ENCODE data around the gene XRCC3.
A peak's percentile ranks its signal among the peaks of the same experiment; 100 is the strongest.

The XRCC3 gene

DNA sequence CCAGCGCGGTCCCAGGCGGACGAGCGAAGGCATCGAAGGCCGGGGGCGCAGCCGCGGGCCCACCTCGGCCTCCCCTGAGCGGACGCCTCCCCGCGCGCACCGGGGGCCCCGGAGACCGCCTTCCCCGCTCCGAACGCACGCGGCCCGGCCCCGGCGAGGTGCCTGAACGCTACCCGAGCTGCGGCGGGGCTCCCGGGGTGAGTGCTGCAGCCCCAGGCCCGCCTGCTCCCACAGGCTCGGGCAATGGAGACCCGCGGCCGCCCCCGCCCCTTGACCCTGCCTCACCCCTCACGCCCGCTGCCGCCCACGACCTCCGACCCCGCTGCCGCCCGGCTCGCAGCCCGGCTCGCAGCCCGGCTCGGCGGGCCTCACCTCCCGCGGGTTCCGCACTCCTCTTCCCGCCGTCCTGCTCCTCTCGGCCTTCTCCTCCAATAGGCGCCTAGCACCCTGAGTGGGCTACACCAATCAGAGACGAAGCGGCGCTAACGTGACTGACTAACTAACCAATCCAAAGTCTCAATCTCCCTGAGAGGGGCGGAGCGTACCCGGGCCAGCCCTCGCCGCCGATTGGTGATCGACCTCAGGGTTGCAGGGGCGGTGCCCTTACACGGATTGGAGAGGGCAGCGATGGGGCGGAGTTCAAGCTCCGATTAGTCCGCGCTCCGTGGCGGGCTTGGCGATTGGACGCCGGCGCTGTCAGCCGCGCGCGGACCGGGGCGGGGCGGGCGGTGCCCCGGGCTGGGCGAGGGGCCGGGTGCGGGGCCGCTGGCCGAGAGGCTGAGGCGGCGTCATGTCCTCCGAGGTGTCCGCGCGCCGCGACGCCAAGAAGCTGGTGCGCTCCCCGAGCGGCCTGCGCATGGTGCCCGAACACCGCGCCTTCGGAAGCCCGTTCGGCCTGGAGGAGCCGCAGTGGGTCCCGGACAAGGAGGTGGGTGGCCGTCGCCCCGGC lies at the start of gene XRCC3, which contains the start of gene ZFYVE21:
XRCC3 (minus strand) TSS at position 400 of the 949 bp plus-strand sequence. CDS start 4,364 bp downstream, outside the sequence.
ZFYVE21 (plus strand) TSS at position 759 of the 949 bp plus-strand sequence; CDS start at position 791, 32 bp downstream.
- DNase-seq = peak; percentile 100

DNA sequence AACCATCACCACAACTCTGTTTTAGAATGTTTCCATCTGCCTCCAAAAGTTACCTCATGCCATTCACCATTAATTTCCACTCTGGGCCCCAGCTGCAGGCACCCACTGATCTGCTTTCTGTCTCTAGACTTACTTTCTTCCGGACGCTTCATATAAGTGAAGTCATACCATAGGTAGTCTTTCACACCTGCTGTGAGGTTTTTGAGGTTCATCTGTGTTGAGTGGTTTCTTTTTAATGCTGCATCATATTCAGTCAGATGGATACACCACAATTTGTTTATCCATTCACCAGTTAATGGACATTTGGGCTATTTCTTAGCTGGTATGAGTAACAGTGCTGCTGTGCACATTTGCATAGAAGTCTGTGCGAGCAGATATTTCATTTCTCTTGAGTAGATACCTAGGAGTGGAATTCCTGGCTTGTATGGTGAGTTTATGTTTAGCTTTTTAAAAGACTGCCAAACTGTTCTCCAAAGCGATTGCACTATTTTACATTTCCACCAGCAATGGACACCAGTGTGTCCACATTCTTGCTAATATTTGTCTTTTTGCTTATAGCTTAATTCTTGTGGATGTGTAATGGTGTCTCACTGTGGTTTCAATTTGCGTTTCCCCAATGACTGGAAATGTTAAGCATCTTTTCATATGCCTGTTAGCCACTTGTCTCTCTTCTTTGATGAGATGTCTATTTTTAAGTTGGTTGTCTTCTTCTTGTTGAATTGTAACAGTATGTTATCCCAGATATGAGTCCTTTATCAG lies 48.7 kb upstream of the XRCC3 start:
- no peak for DNase-seq

DNA sequence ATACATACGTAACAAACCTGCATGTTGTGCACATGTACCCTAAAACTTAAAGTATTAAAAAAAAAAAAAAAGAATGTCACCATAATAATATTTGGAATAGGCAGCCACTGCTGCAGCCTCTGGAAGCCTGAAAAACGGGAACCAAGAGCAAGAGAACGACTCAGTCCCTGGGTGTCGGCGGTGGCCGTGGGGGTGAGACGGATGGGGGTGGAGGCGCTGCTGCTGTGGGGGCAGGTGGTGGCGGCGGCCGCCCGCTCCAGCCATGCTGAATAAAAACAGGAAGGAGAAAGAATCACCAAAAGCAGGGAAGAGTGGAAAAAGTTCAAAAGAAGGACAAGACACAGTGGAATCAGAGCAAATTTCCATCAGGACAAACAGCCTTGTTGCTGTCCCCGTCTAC lies 47.3 kb upstream of the XRCC3 start:
- DNase-seq = no peak

DNA sequence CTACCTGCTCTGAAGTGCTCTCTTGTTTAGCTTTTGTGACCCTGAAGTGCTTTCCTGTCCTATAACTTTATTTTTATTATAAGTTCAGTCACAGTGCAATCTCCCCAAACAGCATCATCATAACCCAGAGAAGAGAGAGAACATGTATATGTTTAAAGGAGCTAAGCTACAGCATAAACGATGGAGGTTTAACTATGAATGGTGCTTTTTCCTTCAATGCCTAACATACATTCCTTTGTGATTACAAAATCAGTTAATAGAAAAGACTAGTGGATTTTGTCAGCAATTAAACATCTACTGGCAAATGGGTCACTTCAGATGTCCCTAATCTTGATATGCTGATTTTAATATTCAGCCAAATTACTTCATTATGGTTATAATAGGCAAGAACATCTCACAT lies 46.8 kb upstream of the XRCC3 start:
- no peak for DNase-seq

DNA sequence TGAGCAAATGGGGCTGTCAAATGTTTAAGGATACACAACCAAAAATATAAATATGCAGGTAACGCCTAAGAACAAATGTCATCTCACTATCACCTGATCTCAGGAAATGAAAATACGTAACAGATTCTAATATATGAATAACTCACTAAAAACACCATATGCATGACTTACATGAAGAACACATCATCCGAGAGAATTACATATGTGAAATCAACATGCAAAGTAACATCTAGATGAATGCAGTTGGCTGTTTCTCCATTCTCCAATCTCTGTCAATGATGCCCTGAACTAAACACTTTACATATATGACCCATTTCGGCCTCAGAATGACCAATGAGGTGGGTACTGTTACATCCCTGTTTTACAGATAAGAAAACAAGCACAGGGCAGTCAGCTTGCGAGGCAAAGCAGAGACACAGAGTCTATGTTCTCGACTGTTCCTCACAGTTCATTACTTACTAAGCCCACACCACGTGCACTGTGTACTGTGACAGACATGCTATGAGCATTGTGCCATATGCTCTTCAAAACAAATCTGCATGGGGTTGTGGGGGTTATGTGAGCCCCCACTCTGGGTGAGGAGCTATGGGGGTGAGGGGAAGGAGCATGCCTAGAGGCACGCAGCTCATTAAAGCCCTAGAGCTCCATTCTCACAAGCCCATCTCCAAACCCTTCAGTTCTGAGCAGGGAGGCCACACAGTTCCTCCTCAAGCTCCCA lies 43.0 kb upstream of the XRCC3 start:
- no peak for DNase-seq

DNA sequence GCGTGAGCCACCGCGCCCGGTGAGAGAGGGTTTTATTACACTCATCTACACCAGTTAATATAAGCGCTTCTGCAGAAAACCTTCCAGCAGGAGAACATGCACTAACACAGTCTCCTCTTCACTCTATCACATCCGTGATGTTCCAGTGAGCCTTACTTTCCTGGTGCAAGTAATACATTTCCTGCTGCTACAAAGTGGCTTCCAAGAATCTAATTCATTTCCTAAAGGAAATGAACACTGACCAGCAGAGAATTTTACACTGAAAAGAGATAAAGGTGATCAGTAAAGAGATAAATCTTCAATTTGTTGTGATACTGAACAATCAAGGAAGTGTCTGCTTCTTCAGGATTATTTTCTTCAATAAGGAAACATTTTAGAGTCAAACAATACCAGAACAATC lies 39.8 kb upstream of the XRCC3 start:
- no peak for DNase-seq

DNA sequence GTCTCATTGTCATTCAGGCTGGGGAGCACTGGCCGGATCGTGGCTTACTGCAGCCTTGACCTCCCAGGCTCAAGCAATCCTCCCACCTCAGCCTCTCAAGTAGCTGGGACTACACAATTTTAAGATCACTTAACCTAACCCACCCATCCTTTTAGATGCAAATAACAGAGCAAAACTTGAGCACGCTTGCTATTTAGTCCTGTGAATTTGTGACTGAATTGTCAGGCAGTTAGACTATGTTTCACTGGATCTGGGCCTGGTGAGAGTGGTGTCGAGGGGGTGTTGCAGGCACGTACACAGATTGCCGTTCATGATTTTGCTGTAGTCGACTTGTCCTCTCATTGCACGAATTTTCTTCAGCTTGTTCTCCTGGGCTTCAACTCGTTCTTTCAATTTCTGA lies 38.5 kb upstream of the XRCC3 start:
- no peak for DNase-seq

DNA sequence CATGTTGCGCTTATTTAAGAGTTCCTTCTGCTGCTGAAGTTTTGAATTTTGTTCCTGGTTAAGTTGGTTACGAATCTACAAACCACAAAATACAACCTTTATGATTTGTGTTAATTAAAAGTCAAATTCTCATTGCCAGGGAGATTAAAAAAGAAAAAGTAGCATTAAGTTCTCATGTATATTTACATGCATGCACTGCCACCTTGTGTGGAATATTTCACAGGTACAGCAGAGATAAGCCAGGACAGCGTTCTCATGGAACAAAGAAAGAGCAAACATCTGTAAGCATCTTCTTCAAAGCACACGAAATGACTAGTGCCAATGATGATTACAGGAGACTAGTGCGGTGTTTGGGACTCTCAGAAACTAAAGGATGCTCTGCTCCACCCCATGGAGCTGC lies 34.6 kb upstream of the XRCC3 start:
- DNase-seq = no peak

DNA sequence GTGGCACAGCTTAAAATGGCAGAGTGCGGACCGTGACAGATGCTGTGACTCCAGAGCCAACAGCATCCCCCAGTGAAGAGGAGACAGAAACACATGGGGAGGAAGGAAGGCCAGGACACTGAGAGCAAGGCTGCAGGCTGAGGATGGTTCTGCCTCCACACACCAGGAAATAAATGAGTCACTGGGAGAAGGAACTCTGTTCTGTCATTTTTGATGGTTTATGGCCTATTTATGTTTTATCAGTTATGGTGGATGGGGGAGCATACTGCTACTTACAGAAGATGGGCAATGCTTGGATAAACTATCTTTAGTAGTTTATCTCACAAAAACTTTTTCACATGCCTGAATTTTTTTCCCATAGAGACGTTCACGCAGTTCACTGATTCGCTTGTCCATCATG lies 34.2 kb upstream of the XRCC3 start:
- no peak for DNase-seq

DNA sequence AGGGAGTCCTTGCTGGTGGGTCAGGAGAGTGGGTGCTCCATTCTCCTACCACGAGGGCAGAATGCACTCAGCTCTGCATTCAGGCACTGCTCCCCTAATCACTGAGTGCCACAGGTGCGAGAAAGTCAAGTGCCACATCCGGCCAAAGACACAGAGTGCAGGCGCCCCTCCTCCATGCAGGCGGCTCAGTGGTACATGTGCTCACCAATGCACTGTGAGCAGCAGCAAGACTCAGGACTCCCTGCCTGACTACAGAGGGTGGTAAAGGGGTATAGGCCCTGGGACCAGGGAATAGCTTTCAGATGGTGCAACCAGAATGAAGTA lies 33.2 kb upstream of the XRCC3 start:
- no peak for DNase-seq

DNA sequence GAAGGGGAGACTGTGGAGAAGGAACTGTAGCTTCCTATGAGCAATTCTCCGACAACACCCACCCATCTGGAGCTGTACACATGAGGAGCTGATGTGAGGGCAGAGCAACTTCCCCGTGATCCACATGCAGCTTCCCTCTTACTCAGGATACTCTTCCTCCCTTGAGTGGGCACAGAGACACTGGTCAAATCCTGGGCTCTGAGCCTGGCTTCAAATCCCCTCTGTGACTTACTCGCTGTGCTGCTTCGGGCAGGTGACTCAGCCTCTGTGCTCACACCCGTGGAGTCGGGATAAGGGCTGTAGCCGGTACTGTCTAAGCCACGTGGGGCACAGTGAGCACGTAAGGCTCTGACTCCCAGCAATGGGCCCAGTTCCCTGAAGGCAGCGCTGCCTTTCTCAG lies 31.4 kb upstream of the XRCC3 start:
- DNase-seq = no peak

DNA sequence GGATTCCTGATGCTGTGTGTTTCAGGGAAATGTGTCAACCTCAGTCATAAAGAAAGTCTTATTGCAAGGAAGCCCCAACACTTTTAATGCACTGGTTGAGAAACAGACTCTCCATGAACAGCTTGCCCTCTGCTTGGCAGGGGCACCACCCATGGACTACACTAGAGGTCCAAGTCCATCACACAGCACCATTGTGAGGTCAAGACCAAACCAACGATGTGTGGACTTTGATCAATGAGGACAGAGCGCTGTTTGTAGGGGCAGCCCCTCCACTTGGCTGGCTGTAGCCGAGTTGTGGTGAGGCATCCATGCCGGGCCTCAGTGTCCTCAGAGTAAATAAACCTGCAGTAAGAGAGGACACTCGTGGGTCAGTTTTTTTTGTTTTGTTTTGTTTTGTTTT lies 30.2 kb upstream of the XRCC3 start:
- no peak for DNase-seq

DNA sequence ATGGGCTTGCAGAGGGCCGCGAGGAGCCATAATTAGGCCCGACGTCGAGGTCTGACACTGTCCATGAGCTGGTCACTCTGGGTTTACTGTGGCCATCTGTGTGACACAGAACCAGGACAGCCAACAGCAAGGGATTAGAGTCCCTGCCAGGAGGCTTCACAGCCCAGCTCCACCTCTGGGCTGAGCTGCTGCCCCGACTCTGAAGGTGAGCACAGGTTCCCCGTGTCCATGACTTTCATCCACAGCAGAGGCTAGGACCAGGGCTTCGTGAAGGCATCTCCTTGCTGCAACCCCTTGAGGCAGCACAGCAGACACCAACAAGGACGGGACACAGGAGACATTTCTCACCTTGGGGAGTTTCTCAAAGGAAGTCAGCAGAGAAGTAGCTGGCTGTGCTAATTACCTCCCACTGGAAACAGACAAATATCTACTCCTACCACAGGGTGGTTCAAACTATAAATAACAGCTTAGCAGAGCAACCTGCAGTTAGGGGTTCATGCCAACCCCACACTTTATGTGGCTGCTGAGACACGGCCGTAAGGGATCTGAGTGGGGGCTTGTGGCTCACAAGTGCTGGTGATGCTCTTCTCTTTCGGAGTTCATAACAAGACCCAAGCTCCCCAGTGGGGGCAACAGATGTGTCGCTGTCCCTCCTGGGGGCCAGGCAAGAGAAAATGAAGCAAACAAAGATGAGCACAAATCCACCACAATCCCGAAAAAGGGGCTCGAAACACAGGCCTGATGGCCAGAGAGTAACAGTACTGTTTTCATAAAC lies 29.6 kb upstream of the XRCC3 start:
- DNase-seq = no peak

DNA sequence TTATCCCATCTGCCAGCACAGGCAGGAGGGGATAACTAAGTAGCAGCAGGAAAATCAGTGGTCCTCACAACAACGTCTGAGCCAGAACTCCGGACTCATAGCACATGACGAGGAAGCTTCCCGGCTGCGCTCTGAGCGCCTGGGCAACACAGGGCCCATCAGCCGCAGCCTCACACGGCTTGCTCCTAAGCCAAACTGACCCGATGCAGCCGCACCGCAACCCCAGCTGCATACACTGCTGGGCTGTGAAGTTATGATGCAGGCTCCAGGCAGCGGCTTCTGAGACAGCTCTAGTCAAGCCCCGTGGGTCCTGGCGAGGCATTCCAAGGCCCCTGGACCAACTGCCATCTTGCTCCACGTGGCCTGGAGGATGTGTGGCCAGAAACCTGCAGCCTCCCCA lies 28.4 kb upstream of the XRCC3 start:
- no peak for DNase-seq

DNA sequence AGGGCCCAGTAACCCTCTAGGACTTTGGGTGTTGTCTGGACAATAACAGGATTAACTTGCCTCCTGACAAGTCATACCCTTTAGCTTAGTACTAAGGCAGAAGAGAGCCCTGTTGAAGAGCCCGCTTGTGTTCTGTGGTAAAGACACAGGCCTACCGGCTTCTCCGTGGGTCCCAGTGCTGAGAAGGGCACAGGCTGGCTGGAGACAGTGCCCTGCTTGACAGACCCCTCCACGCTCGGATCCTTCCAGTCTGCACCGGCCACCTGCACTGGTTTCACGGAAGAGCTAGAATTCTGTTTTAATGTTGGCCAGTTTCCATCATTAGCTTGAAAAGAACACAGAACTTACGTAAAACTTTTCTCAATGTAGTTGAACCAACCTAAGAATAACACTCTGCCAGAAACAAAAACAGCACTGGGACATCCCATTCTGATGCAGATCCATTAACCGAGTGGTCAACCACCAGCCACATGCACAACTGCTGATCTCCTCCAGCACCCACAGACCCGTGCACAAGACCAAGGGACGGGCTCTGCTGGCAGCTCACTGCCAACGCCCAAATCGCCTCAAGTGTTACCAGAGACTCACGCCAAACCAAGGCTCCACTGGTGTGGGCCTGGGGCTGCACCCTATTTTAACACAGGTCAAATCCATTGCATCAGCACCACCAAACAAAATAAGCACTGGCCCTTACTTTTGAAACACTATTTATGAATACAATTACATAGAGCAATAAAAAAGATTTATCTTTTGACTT lies 27.4 kb upstream of the XRCC3 start:
- DNase-seq = no peak

DNA sequence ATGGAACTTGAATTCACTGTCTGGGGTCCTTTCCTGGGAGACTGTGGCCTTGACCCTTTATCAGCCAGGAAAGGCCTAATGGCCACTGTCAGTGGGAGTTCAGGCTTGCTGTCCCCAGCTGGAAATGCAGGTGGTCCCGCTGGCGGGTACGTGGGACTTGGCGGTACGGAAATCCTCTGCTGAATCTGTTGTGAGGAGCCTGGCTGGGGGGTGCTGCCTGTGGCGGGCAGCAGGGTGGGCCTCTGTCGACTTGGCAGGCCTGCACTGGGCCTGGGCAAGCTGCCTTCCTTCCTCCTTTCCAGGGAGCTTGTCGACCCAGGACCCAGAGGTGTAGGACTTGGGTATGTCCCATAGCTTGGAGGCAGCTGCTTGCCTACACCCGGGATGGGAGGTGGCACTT lies 26.6 kb upstream of the XRCC3 start:
- DNase-seq = no peak

DNA sequence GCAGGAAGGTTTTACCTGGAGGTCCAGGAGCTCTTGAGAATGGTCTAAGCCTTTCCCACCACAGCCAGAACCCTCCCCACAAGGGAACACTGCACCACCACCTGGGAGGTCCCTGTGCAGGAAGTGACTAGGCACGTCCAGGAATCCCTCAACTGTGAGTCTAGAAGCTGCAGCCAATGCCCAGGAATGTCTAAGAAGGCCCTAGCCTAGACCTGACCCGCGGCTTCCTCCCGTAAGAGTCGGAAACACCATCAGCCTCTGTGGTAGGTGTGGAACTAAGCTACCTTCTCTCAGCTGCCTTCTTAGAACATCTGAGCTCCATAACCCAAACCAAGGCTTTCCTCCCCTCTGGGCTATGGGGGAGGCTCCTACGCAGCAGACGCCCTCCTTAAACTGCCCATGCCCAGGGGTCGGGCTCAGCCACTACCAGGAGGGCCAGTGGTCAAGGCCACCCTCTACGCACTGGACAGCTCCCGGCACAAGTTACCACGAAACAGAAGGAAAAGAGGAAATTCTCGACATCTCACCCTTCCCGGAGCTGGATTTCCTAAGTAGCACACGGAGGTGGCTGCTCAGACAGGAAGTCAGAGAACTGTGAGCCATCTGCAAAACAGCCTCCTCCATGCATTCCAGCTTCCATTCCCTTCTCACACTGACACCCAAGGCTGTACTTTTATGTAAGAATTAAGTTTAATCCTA lies 25.9 kb upstream of the XRCC3 start:
- DNase-seq = no peak

DNA sequence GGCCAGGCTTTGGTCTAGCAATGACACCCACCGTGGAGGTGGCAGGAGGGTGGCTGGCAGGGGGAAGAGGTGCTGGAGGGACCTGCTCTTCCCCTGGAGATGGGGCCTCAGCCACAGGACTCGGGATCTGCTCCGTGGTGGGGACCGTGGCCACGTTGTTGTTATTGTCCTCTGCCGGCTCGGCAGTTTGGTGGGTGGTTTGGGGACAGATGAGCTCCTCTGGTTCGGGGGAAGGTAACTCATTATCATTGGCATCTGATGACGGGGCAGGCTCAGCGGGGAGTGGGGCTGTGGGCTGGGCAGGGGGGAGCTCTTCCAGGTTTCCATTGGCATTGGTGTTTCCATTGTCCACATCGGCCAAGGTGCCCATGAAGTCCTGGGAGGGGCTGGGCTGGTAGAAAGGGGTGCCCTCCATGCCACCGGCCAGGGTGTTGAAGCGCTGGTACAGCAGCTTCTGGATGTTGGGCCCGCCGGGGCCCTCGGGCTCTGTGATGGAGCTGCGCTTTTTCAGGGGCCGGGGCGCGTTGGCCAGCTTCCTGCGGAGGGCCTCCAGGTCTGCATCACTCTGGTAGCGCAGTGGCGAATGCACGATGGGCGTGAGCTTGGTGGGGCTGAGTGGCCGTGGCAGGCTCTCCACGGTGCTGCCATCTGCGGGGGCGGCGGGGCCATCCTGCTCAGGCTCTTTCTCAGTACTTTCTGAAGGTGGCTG lies 24.7 kb upstream of the XRCC3 start:
- DNase-seq = no peak

DNA sequence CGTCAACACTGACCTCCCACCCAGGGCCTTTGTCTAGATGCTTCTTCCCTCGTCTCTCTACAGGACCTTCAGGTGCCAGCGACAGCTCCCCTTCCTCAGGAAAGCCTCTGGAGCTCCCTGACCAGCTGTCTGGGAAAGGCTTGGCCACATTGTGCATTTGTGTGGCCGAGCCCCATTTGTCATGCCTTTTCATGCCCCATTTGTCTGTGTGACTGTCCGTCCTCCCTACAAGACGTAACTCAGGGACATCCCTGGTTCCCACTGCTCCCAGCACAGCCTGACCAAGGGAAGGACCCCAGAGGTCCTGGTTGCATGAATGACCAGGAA lies 24.2 kb upstream of the XRCC3 start:
- no peak for DNase-seq

DNA sequence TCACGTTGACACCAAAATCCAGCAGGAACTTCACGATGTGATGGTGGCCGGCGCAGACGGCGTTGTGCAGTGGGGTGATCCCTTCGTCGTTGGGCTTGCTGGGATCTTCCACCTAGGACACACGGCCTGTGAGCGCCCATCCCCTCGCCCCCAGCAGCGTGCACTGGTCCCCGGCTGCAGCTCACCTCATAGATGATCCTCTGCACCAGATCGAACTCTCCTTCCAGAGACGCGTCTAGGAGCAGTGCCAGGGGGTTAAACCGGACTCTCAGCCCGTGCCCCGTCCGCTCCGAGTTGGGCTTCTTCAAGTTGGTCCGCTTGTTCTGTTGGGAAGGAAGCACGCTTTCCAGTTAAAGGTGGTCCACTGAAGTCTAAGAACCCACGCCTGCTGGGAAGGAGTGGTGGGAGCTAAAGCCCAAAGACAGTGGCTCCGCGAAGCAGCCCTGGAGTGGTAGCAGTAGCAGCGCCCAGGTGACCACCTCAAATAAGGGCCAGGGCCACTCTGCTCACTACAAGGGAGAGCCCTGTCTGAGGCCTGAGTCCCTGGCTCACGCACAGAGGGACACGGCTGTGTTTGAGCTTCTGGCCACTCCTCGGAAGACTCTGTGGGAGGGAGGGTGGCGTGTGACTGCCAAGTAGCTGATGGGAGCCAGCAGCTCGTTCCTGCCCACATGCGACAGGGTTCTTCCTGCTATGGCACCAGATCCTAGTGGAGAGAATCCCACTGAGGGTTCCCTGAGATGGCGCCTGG lies 23.6 kb upstream of the XRCC3 start:
- no peak for DNase-seq

All from NCI-H345 (cell line).